SK-N-MC (cell line): ENCODE results near the gene ANO6.
"Not testable (repeated sequence)": the region's sequence is repeated elsewhere in the genome, so short reads cannot be mapped to it uniquely, and the experiment has no call there.

Experiments
- DNase-seq: peaks from one replicate; pipeline ENCODE4 v3.0.0-alpha.2; 2011; ENCODE audit warnings: low read depth, low spot score
- H3K27ac ChIP-seq: fragments of 200-600 bp; sonication (generic); 2 replicates; pipeline ENCODE4 v1.5.1; 2016; ENCODE audit warnings: mixed run types
- H3K36me3 ChIP-seq: fragments of 200-600 bp; sonication (generic); 2 replicates; pipeline ENCODE4 v1.6.1; 2017; ENCODE audit warnings: antibody characterized with exemption, low read length, mixed read lengths; ENCODE audit not compliant: insufficient read depth
- H3K4me3 ChIP-seq: fragments of 200-600 bp; sonication (generic); 2 replicates; pipeline ENCODE4 v1.5.1; 2016
- H3K9ac ChIP-seq: fragments of 200-600 bp; sonication (generic); 2 replicates; pipeline ENCODE4 v1.8.0; 2017; ENCODE audit warnings: mixed run types, mixed read lengths; ENCODE audit not compliant: insufficient read length
- H3K9me3 ChIP-seq: fragments of 200-600 bp; sonication (generic); 2 replicates; pipeline ENCODE4 v1.6.1; 2017; ENCODE audit warnings: low read depth, mild to moderate bottlenecking, antibody characterized with exemption, low read length, moderate library complexity, mixed read lengths
- EZH2 ChIP-seq: fragments of 200-600 bp; sonication (generic); IDR thresholded peaks from one replicate; pipeline ENCODE4 v1.6.1; 2017; ENCODE audit warnings: antibody characterized with exemption
- FOXP2 ChIP-seq: optimal IDR thresholded peaks from 2 replicates; pipeline ENCODE3; 2011; ENCODE audit warnings: mild to moderate bottlenecking, moderate library complexity; ENCODE audit not compliant: insufficient read depth; ENCODE audit errors: extremely low read length, control extremely low read depth
- POLR2AphosphoS5 ChIP-seq: IDR thresholded peaks from 2 replicates; pipeline ENCODE4 v1.6.1; 2012; ENCODE audit warnings: mild to moderate bottlenecking, low read depth, low read length, borderline replicate concordance

The ANO6 gene

GRCh38 chr12:45215419-45216229, at the start of gene ANO6:
Gene ANO6 (plus strand): TSS chr12:45216095. CDS start chr12:45216322, 227 bp downstream.
- H3K27ac ChIP-seq, result peak within 1 kb of the TSS; percentile 96
- H3K36me3 ChIP-seq, result no peaks in the 10 kb centered on the region
- no peaks in the 10 kb centered on the region for H3K9me3 ChIP-seq
- H3K9ac ChIP-seq, result peak within 1 kb of the TSS; percentile 78
- peak; percentile 74 for DNase-seq
- TF ChIP-seq EZH2 (no peak), POLR2AphosphoS5 (peak; percentile 90), FOXP2 (peak; percentile 36)
- H3K4me3 ChIP-seq, result peak within 1 kb of the TSS; percentile 89

- no peak overlapping the region for H3K27ac ChIP-seq
- no peak overlapping the region for H3K9ac ChIP-seq
- H3K36me3 ChIP-seq, result no peaks in the 10 kb centered on the region
- H3K4me3 ChIP-seq, result no peak overlapping the region
- TF ChIP-seq FOXP2 (no peak), EZH2 (no peak), POLR2AphosphoS5 (no peak)
- H3K9me3 ChIP-seq, result no peaks in the 10 kb centered on the region
- no peak for DNase-seq
Measured at GRCh38 chr12:45168976-45169375, 46.9 kb upstream of the ANO6 start.

- no peak overlapping the region for H3K9ac ChIP-seq
- H3K27ac ChIP-seq, result no peak overlapping the region
- no peaks in the 10 kb centered on the region for H3K9me3 ChIP-seq
- peak; percentile 77 for DNase-seq
- H3K36me3 ChIP-seq, result no peaks in the 10 kb centered on the region
- TF ChIP-seq EZH2 (no peak), POLR2AphosphoS5 (no peak), FOXP2 (no peak)
- H3K4me3 ChIP-seq, result no peak overlapping the region
Measured at GRCh38 chr12:45170456-45171042, 45.3 kb upstream of the ANO6 start.

- not testable (repeated sequence) for H3K27ac ChIP-seq, DNase-seq
Measured at GRCh38 chr12:45173293-45173692, 42.6 kb upstream of the ANO6 start.

GRCh38 chr12:45174595-45174994, 41.3 kb upstream of the ANO6 start:
- H3K9me3 ChIP-seq, result peaks cover 7% of the 10 kb centered on the region; the same call in 1 of the 2 replicates
- TF ChIP-seq EZH2 (no peak), FOXP2 (no peak), POLR2AphosphoS5 (no peak)
- H3K9ac ChIP-seq, result no peak overlapping the region
- no peak overlapping the region for H3K4me3 ChIP-seq
- 0 out of 2 replicates have a peak, but pooled peaks cover 3% of the 10 kb centered on the region for H3K36me3 ChIP-seq
- H3K27ac ChIP-seq, result no peak overlapping the region
- DNase-seq, result no peak

More at GRCh38 chr12:45173293-45173692, 42.6 kb upstream of the ANO6 start:
- not testable (repeated sequence) for H3K9ac ChIP-seq, H3K9me3 ChIP-seq, H3K36me3 ChIP-seq, H3K4me3 ChIP-seq

GRCh38 chr12:45178771-45179170, 37.1 kb upstream of the ANO6 start:
- H3K36me3 ChIP-seq, result 0 out of 2 replicates have a peak, but pooled peaks cover 3% of the 10 kb centered on the region
- H3K4me3 ChIP-seq, result no peak overlapping the region
- H3K27ac ChIP-seq, result no peak overlapping the region
- DNase-seq, result no peak
- no peak for TF ChIP-seq POLR2AphosphoS5
- no peak for TF ChIP-seq FOXP2
- TF ChIP-seq EZH2, result no peak
- H3K9ac ChIP-seq, result no peak overlapping the region
- H3K9me3 ChIP-seq, result peaks cover 9% of the 10 kb centered on the region; the same call in 1 of the 2 replicates

- Histone ChIP-seq H3K36me3 (0 out of 2 replicates have a peak, but pooled peaks cover 3% of the 10 kb centered on the region), H3K27ac (peak overlapping the region; percentile 66), H3K9ac (no peak overlapping the region), H3K4me3 (no peak overlapping the region), H3K9me3 (peaks cover 6% of the 10 kb centered on the region; the same call in 1 of the 2 replicates)
- no peak for DNase-seq
- TF ChIP-seq FOXP2, result no peak
- no peak for TF ChIP-seq POLR2AphosphoS5
Measured at GRCh38 chr12:45182511-45182910, 33.4 kb upstream of the ANO6 start.

- no peak for TF ChIP-seq POLR2AphosphoS5
- TF ChIP-seq EZH2, result no peak
- TF ChIP-seq FOXP2, result no peak
- Histone ChIP-seq H3K27ac (peak overlapping the region; percentile 66), H3K4me3 (0 out of 2 replicates have a peak overlapping the region, but pooled peaks have one; percentile 2), H3K36me3 (0 out of 2 replicates have a peak, but pooled peaks cover 3% of the 10 kb centered on the region), H3K9me3 (peaks cover 6% of the 10 kb centered on the region; the same call in 1 of the 2 replicates), H3K9ac (peak overlapping the region; percentile 30)
- no peak for DNase-seq
Measured at GRCh38 chr12:45183246-45183645, 32.6 kb upstream of the ANO6 start.
